ENCODE results near the gene USP14.

USP14 gene

DNA sequence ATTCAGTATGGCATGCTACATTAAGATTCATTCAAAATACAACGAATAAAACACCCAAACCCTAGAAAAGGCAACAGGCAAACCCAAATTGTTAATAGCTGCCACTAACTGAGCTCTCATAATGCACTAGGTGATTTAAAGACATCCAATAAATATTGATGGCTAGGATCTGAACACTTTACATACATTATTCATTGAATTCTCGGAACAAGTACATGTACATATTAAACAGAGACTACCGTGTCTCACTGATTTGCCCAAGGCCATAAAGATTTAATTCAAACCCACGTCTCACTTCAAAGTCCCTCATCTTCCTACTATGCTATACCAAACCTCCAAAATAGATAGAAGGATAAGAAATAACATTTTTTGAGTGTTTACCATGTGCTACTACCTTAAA is 67.4 kb downstream of the USP14 start:
- DNase-seq (ENCODE audit: low read depth in 2 of 2, low spot score in 1 of 2), result no peak

DNA sequence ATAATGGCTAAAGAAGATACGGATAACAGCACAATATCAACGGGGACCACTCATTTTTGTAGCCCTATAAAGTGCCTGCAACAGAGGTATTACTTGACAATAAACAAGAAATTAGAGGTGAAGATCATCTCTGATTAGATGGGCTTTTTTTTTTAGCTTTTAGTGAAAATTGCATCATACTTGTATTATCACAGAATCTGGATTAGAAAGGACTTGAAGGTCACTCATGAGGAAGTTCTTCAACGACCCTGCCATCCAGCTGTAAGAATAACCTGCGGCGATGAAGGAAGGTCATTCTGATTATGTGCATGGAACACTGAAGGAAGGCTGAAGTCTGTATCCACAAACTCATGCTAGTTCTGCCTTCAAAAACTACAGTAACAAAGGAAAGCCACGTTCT is 69.0 kb downstream of the USP14 start:
- DNase-seq (ENCODE audit: low read depth in 2 of 2, low spot score in 1 of 2), result no peak

DNA sequence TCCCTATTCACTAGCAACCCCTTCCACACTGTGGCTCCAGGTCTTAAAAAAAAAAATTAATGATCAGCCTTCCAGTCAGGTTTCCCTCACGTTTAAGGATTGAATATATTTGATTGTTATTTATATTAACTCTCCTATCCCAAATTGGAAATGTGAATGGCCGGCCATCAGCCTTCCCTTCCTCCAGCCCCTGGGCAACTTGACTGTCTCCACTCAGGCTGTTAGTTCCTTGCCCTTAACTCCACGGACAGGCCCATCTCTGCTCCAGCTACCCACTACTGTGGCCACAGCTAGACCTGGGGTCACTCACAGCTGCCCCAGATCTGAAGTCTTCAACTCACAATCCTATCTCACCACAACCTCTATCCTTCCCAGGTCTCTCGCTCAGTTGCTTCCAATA is 69.5 kb downstream of the USP14 start:
- no peak for DNase-seq (ENCODE audit: low read depth in 2 of 2, low spot score in 1 of 2)

DNA sequence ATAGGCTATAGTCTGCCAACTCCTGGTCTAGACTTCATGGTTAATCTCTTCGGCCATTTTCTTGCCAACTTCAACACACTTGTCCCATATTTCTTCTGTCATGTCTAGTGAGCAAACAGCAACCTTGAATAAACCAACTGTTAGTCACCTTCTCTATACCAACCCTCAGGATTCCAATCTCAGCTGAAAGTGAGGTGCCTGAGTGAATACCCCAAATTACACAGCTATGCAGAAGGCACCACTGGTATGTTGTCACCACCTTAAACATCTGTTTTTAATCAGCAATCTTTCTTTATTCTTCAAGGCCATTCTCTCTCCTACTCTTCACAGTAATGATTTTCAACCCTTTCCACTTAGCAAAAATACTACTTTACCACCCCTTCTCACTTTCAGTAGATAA is 70.2 kb downstream of the USP14 start:
- DNase-seq (ENCODE audit: low read depth in 2 of 2, low spot score in 1 of 2), result no peak

DNA sequence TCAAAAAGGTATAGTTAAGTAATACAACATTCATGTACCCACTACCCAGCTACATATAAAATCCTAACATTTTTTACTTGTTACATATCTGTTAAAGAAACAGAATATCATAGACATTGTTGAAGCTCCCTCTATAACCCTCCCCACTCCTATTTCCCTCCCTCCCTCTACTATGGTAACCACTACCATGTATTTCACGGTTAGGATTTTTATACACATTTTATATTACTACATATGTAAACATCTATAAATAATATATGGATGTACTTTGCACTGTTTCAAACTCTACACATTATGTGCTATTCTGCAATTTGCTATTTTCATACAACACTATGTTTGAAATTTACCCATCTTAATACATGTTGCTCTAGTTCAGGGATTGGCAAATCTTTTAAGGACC is 73.2 kb downstream of the USP14 start:
- no peak for DNase-seq (ENCODE audit: low read depth in 2 of 2, low spot score in 1 of 2)

DNA sequence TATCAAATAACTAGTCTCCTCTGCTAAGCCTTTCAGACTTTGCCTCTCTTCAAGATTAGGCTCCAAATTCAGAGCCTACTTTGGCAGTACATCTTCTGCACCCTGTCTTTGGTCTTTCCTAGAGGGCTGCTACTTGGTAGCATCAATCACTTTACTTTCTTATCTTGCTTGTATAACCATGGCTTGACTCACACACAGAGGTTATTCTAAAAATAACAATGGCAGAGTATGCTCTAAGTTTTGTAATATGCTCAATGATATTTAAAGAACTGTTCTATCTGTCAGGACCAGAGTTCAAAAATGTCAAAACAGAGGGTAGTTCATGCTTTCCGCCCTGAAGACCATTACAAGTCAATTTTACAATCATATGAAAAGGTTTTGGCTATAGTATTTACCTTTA is 81.8 kb downstream of the USP14 start:
- DNase-seq (ENCODE audit: low read depth in 2 of 2, low spot score in 1 of 2), result no peak

DNA sequence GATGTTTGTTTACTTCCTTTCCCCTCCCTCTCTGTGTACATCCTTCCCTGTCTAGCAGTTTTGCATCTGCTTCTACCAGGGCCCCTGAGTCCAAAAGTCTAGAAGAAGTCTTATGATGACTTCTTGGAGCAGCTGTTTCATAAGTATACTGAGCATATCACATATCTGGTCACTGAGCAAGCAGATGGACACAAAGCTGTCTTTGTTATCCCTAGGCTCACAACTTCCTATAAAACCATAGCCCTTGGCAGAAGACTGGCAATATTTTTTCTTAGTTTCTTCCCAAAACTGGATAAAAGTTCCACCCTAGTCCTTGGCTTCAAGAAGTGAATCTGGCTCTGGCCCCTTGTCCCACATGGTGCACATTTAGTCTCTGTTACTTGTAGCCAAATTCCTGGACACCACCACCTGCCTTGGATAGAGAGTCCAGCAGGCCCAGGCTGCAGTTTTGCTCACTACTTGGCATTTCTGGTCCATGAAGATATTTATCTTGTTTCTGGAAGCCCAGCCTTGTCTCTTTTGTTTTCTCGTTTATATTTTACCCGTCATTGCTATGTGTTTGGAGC is 87.0 kb downstream of the USP14 start:
- DNase-seq (ENCODE audit: low read depth in 2 of 2, low spot score in 1 of 2), result no peak

DNA sequence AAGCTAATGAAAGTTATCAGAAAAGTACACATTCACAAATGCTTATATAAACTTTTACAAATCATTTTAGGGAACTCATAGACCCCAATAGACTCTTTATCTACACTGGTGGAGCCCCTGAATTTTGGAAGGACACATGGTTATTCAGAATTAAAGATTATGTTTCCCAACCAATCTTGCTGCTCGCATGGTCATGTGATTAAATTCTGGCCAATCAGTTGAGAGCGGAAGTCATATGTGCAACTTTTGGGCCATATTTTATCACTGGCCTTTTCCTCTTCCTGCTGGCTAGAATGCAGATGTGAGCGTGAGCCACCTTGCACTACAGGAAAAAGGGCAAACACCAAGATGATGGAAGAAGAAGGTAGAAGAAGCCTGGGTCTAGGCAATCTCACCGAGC is 89.7 kb downstream of the USP14 start:
- DNase-seq (ENCODE audit: low read depth in 2 of 2, low spot score in 1 of 2), result no peak

DNA sequence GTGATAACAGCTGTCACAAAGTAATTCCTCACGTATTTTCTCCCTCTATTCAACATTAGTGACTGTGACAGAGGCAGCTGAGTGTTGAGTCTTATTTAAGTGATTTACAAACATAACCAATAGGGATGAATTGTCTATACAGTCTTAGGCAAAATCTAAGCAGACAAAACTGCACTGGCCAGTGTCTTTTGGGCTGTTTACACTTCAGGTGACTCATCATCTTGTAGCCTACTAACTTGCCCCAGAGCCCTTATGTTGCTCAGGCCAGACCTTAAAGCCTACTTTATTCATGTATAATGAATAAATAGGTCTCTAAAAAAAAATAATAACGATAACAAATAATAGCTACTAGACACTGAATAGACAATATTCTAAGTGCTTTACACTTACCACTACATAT is 92.3 kb downstream of the USP14 start:
- DNase-seq (ENCODE audit: low read depth in 2 of 2, low spot score in 1 of 2), result no peak

DNA sequence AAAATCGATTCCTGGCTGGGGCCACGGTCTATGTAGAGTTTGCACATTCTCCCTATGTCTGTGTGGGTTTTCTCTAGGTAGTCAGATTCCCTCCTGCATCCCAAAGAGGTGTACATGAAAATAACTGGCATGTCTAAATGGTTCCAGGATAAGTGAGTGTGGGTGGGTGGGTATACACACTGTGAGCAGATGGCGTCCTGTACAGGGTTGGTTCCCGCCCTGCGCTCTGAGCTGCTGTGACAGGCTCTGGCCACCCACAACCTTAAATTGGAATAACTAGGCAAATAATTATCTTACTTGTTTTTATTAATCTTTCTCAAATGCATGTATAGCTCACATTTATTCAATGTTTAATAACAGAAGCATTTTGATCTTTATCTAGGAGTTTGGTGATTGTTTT is 93.2 kb downstream of the USP14 start:
- no peak for DNase-seq (ENCODE audit: low read depth in 2 of 2, low spot score in 1 of 2)

DNA sequence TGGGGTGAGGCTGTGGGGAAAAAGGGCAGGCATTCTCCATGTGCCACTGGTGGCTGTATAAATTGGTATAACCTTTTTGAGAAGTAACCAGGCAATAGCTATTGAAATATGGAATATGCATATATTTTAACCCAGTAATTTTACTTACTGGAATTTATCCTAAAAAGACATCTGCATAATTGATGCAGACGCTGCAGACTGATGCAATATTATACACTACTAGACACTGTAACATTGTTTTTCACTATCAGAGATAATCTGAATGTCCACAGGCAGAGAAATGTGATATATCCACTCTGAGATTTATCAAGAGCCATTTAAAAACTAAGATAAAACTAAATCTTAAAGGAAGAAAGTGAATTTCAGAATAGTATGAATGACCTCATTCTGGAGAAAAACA is 94.8 kb downstream of the USP14 start:
- no peak for DNase-seq (ENCODE audit: low read depth in 2 of 2, low spot score in 1 of 2)

DNA sequence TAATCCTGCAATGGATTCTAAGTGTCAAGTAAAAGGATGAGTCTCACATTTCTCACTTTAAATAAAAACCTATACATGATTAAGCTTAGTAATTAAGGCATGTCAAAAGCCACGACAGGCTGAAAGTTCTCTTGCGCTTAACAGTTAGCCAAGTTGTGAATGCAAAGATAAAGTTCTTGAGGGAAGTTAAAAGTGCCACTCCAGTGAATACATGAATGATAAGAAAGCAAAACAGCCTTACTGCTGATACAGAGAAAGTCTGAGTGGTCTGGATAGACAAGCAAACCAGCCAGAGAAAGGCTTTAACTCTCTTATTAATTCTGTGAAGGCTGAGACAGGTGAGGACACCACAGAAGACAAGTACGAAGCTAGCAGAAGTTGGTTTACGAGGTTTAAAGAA is 96.8 kb downstream of the USP14 start:
- no peak for DNase-seq (ENCODE audit: low read depth in 2 of 2, low spot score in 1 of 2)

DNA sequence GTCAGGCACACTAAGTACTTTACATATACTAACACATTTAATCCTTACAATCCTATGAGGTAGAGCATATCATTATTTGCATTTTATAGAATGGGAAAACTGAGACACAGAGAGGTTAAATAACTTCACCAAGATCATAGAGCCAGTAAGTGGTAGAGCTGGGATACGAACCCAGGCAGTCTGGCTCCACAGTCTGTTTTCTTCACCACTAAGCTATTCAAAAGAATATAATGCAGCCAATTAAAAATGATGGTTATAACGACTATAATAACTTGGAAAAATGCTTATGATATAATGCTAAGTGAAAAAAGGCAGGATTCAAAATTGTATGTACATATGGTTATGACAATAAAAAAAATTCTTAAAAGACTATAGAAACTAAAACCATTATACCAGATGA is 102.2 kb downstream of the USP14 start:
- DNase-seq (ENCODE audit: low read depth in 2 of 2, low spot score in 1 of 2), result no peak

DNA sequence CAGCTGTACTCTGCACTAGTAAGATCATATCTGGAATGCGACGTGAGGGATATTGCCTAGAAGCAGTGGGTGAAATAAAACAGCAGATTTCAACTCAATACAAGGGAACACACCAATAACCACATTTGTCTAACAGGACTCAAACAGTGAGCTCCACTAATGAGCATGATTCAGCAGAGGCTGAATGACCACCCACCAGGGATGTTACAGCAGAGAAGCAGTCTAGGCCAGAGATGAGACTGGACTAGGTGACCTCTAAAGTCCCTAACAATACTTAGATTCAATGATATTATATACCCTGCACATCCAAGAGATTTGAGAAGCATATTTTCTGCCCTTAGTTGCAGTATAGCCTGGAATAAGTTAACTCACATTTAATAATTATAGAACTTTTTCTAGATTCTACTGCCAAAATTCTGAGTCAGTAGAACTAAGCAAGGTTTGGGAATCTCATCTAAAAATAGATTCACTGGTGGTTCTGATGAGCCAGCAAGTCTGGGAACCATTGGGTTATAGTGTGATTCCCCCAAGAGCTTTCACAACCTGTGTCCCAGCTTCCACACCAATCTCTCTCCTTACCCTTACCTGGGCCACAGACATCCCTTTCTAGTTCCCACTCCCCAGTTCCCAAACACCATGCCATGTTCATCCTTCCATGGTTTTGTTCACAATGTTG is 103.2 kb downstream of the USP14 start:
- DNase-seq (ENCODE audit: low read depth in 2 of 2, low spot score in 1 of 2), result no peak

All from stimulated activated CD8-positive, alpha-beta memory T cell treated with anti-CD3 and anti-CD28 coated beads, Interleukin-4, amount 100 ng/mL, for 4 hours (primary cell).